ENCODE results near the gene SHISA4.

- no peak for TF ChIP-seq CTCF (tag by site-specific recombination; IDR thresholded peaks at IDR 0.05)
- no peak for TF ChIP-seq ZBTB1 (tag by site-specific recombination; IDR thresholded peaks at IDR 0.05)
- TF ChIP-seq HOXC10 (CRISPR knock-in tag; IDR thresholded peaks at IDR 0.05): no peak
- TF ChIP-seq ZNF561 (tag by site-specific recombination; IDR thresholded peaks at IDR 0.05; ENCODE audit: borderline replicate concordance): no peak
- TF ChIP-seq ZNF514 (tag by site-specific recombination; IDR thresholded peaks at IDR 0.05): no peak
- TF ChIP-seq TCF7L2 (IDR thresholded peaks at IDR 0.05; ENCODE audit: borderline replicate concordance, low read depth, low read length): no peak
- TF ChIP-seq ZNF785 (tag by site-specific recombination; IDR thresholded peaks at IDR 0.05): no peak
- no peak for TF ChIP-seq ZNF549 (tag by site-specific recombination; IDR thresholded peaks at IDR 0.05)
Observed at GRCh38 chr1:201884425-201884824, 4.3 kb upstream of the SHISA4 start.

All from HEK293 (cell line).